ENCODE measurements around the gene MAP3K3. TPM values are rescaled to one million over a fixed set of nuclear protein-coding genes. Genes with fewer than 3 reads are reported as not detected.

Gene MAP3K3
- total and polyA plus RNA-seq, 2 donors (not counting 3 experiments of a cell fraction or from before 2014, with no cell fraction given): 56.6 to 81.0 TPM

GRCh38 chr17:63645775-63646487 lies 23.7 kb downstream of the MAP3K3 start:
- DNase-seq (ENCODE audit: low read depth, low spot score): no peak
- no peak overlapping the region for H3K4me2 ChIP-seq (ENCODE audit: insufficient read depth, low read length)
- TF ChIP-seq MAX (IDR thresholded peaks at IDR 0.05; ENCODE audit: insufficient read depth, insufficient read length) (no peak), MYC (IDR thresholded peaks at IDR 0.05; ENCODE audit: low read depth, low read length) (no peak), EZH2 (IDR thresholded peaks at IDR 0.05; ENCODE audit: borderline replicate concordance, low read depth, low read length, severe bottlenecking) (no peak), GATA2 (IDR thresholded peaks at IDR 0.05; ENCODE audit: insufficient read depth, insufficient read length, low read depth, low read length) (no peak), FOS (IDR thresholded peaks at IDR 0.05; ENCODE audit: borderline replicate concordance, insufficient read depth, low read length) (no peak), POLR2A (IDR thresholded peaks at IDR 0.05; ENCODE audit: low read depth, low read length) (no peak), JUN (IDR thresholded peaks at IDR 0.05; ENCODE audit: borderline replicate concordance, insufficient read depth, insufficient read length, low read depth) (no peak), POLR2AphosphoS5 (IDR thresholded peaks at IDR 0.05; ENCODE audit: insufficient read depth, low read depth, low read length) (no peak)
- TF ChIP-seq, protein P1, sequence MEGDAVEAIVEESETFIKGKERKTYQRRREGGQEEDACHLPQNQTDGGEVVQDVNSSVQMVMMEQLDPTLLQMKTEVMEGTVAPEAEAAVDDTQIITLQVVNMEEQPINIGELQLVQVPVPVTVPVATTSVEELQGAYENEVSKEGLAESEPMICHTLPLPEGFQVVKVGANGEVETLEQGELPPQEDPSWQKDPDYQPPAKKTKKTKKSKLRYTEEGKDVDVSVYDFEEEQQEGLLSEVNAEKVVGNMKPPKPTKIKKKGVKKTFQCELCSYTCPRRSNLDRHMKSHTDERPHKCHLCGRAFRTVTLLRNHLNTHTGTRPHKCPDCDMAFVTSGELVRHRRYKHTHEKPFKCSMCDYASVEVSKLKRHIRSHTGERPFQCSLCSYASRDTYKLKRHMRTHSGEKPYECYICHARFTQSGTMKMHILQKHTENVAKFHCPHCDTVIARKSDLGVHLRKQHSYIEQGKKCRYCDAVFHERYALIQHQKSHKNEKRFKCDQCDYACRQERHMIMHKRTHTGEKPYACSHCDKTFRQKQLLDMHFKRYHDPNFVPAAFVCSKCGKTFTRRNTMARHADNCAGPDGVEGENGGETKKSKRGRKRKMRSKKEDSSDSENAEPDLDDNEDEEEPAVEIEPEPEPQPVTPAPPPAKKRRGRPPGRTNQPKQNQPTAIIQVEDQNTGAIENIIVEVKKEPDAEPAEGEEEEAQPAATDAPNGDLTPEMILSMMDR (IDR thresholded peaks at IDR 0.05; ENCODE audit: extremely low read depth in 1 of 2, insufficient read depth in 1 of 2, low read depth in 1 of 2, low read length in 2 of 2): no peak
- intact Hi-C loops (cut with micrococcal nuclease) (no loop called here), dilution Hi-C loops (cut with MboI; ENCODE audit: extremely low pct_ligation_motif_present, low sequenced_read_pairs) (no loop called here)
- H3K9me1 ChIP-seq (replicated peaks; ENCODE audit: control insufficient read depth, extremely low read depth, insufficient read depth, low read length): no peaks in the 10 kb centered on the region
- H2AFZ ChIP-seq (ENCODE audit: low read depth, low read length): no peak overlapping the region
- H3K9me3 ChIP-seq (replicated peaks; ENCODE audit: control insufficient read depth, insufficient read depth, low read length): no peaks in the 10 kb centered on the region
- no peak overlapping the region for H3K27ac ChIP-seq (ENCODE audit: insufficient read depth, low read depth, low read length)
- POLR2A ChIA-PET: no interaction called here
- H3K36me3 ChIP-seq (ENCODE audit: control insufficient read depth in 2 of 2, extremely low read depth in 1 of 2, insufficient read depth in 2 of 2, low read length in 2 of 2): peaks cover 10 to 20% of the 10 kb centered on the region in 2 experiments
- no peaks in the 10 kb centered on the region for H3K4me1 ChIP-seq (ENCODE audit: control insufficient read depth, extremely low read depth, insufficient read depth, low read length)
- no TSS peak for BruUV-seq (replicated peaks)
- no peak overlapping the region for H3K4me3 ChIP-seq (replicated peaks in 1 of 3; ENCODE audit: insufficient read depth in 1 of 3, low read depth in 1 of 3, low read length in 3 of 3)
- CTCF ChIA-PET: interaction anchor here (0.8 to 1.5 kb wide), 3 partner anchors 20 to 220 kb away, joined by 3 to 5 read pairs (median 3); no protein-coding TSS in a partner anchor
- no peaks in the 10 kb centered on the region for H3K27me3 ChIP-seq (ENCODE audit: control insufficient read depth in 2 of 2, insufficient read depth in 2 of 2, low read length in 2 of 2)
- FAIRE-seq: no peak
- H4K20me1 ChIP-seq (replicated peaks; ENCODE audit: control insufficient read depth, extremely low read depth, insufficient read depth, low read length): no peaks in the 10 kb centered on the region
- peaks cover 6% of the 10 kb centered on the region for H3K79me2 ChIP-seq (ENCODE audit: control insufficient read depth, insufficient read depth, low read length)
- no peak overlapping the region for H3K9ac ChIP-seq (replicated peaks; ENCODE audit: extremely low read depth, insufficient read depth, low read length)
